BE2C (cell line): ENCODE data around the gene SYNE1.

Source experiments
- DNase-seq: peaks from one replicate; pipeline ENCODE4 v3.0.0-alpha.2; 2020
- H3K27me3 ChIP-seq: fragments of 250-450 bp; sonication (Bioruptor Pico); 2 replicates; pipeline ENCODE4 v1.5.1; 2020; ENCODE audit warnings: mild to moderate bottlenecking
- H3K36me3 ChIP-seq: fragments of 250-450 bp; sonication (Bioruptor Pico); 2 replicates; pipeline ENCODE4 v1.5.1; 2020; ENCODE audit warnings: mild to moderate bottlenecking
- H3K4me1 ChIP-seq: fragments of 250-450 bp; sonication (Bioruptor Pico); 2 replicates; pipeline ENCODE4 v1.5.1; 2020
- H3K4me3 ChIP-seq: 2 replicates; pipeline ENCODE4 v1.5.1; 2011; ENCODE audit warnings: low read depth, low read length
- H3K9me3 ChIP-seq: fragments of 250-450 bp; sonication (Bioruptor Pico); 2 replicates; pipeline ENCODE4 v1.5.1; 2020
- CTCF ChIP-seq: IDR thresholded peaks from 2 replicates; pipeline ENCODE4 v1.5.1; 2012; ENCODE audit warnings: mild to moderate bottlenecking, low read depth, low read length

The SYNE1 gene

GRCh38 chr6:152170313-152170701 is 466.9 kb downstream of the SYNE1 start:
- TF ChIP-seq CTCF, result no peak
- DNase-seq, result no peak
- H3K36me3 ChIP-seq, result no peaks in the 10 kb centered on the region

GRCh38 chr6:152167641-152168603 is 469.2 kb downstream of the SYNE1 start:
- Histone ChIP-seq H3K4me3 (no peak overlapping the region), H3K36me3 (no peaks in the 10 kb centered on the region), H3K27me3 (no peaks in the 10 kb centered on the region), H3K9me3 (no peaks in the 10 kb centered on the region), H3K4me1 (no peaks in the 10 kb centered on the region)
- TF ChIP-seq CTCF, result no peak
- no peak for DNase-seq

More at GRCh38 chr6:152170313-152170701, 466.9 kb downstream of the SYNE1 start:
- Histone ChIP-seq H3K4me3 (no peak overlapping the region), H3K9me3 (no peaks in the 10 kb centered on the region), H3K27me3 (no peaks in the 10 kb centered on the region), H3K4me1 (no peaks in the 10 kb centered on the region)

GRCh38 chr6:152166897-152167296 is 470.3 kb downstream of the SYNE1 start:
- no peak for DNase-seq
- no peaks in the 10 kb centered on the region for H3K4me1 ChIP-seq
- H3K36me3 ChIP-seq, result no peaks in the 10 kb centered on the region
- H3K4me3 ChIP-seq, result no peak overlapping the region
- no peaks in the 10 kb centered on the region for H3K27me3 ChIP-seq
- no peak for TF ChIP-seq CTCF
- H3K9me3 ChIP-seq, result no peaks in the 10 kb centered on the region

GRCh38 chr6:152166497-152166896 is 470.7 kb downstream of the SYNE1 start:
- H3K27me3 ChIP-seq, result no peaks in the 10 kb centered on the region
- DNase-seq, result no peak
- H3K4me3 ChIP-seq, result no peak overlapping the region
- TF ChIP-seq CTCF, result no peak
- no peaks in the 10 kb centered on the region for H3K4me1 ChIP-seq
- no peaks in the 10 kb centered on the region for H3K36me3 ChIP-seq
- no peaks in the 10 kb centered on the region for H3K9me3 ChIP-seq

- TF ChIP-seq CTCF, result no peak
- Histone ChIP-seq H3K27me3 (no peaks in the 10 kb centered on the region), H3K9me3 (no peaks in the 10 kb centered on the region), H3K4me1 (no peaks in the 10 kb centered on the region), H3K36me3 (no peaks in the 10 kb centered on the region), H3K4me3 (no peak overlapping the region)
- no peak for DNase-seq
These were observed 472.2 kb downstream of the SYNE1 start for GRCh38 chr6:152164957-152165356.

- no peak for TF ChIP-seq CTCF
- DNase-seq, result no peak
- Histone ChIP-seq H3K27me3 (no peaks in the 10 kb centered on the region), H3K9me3 (no peaks in the 10 kb centered on the region), H3K36me3 (no peaks in the 10 kb centered on the region), H3K4me1 (no peaks in the 10 kb centered on the region), H3K4me3 (no peak overlapping the region)
These were observed 475.7 kb downstream of the SYNE1 start for GRCh38 chr6:152161501-152161900.
